Right lobe of liver (tissue), 6 donors: Measurements from ENCODE around the gene CCDC83. TPM values are rescaled to one million over a fixed set of nuclear protein-coding genes. Genes with fewer than 3 reads are reported as not detected.

Experiments
- ATAC-seq, 4 donors: fragments of 200-7000 bp; cut with Tn5 transposase; one replicate each; pipeline ENCODE4 v1.9.1; 2020; ENCODE audit warnings: mild to moderate bottlenecking in 4 of 4, moderate library complexity in 4 of 4
- DNase-seq, 3 donors: peaks; one replicate each; pipeline ENCODE4 v3.0.0-alpha.2; 2020
- H3K27ac ChIP-seq, 3 donors: fragments of 200-600 bp; one replicate each; pipeline ENCODE4 v1.8.0; 2022
- H3K27me3 ChIP-seq, 2 donors: fragments of 200-600 bp; one replicate each; pipeline ENCODE4 v1.8.0; 2022
- H3K36me3 ChIP-seq, 4 donors: fragments of 200-600 bp; sonication (generic) in 1 of 4; one replicate each; pipeline versions ENCODE4 v1.5.1 to v1.8.0; 2017 to 2022; ENCODE audit warnings: control low read depth in 1 of 4
- H3K4me1 ChIP-seq, 4 donors: fragments of 200-600 bp; sonication (generic) in 1 of 4; one replicate each; pipeline versions ENCODE4 v1.5.1 to v1.8.0; 2017 to 2022; ENCODE audit warnings: control low read depth in 1 of 4
- H3K4me3 ChIP-seq, 3 donors: fragments of 200-600 bp; one replicate each; pipeline ENCODE4 v1.8.0; 2022
- H3K9me3 ChIP-seq, 4 donors: fragments of 200-600 bp; sonication (generic) in 1 of 4; one replicate each; pipeline versions ENCODE4 v1.5.1 to v1.8.0; 2017 to 2022; ENCODE audit warnings: control low read depth in 1 of 4
- CTCF ChIP-seq, 4 donors: fragments of 200-600 bp in 3 of 4; fragments of 450-650 bp in 1 of 4; IDR thresholded peaks; one replicate each; pipeline versions ENCODE4 v1.5.1 to v1.8.0; 2016 to 2022; ENCODE audit warnings: antibody characterized with exemption in 4 of 4, mild to moderate bottlenecking in 2 of 4
- POLR2A ChIP-seq: fragments of 450-650 bp; IDR thresholded peaks from one replicate; pipeline ENCODE4 v1.6.1; 2017; ENCODE audit warnings: antibody characterized with exemption, mild to moderate bottlenecking
- WGBS: methylation state at CpG from one replicate; pipeline ENCODE4 v1.1.6; 2018; ENCODE audit warnings: low coverage, low lambda C conversion rate; ENCODE audit not compliant: insufficient coverage; ENCODE audit errors: missing lambda C conversion rate; 5-methylcytosine and 5-hydroxymethylcytosine counted together
- intact Hi-C, 2 donors: fragments of 100-400 bp; cut with DNase I; formaldehyde crosslinking; loops; one replicate each; pipeline versions ENCODE4 v1.11.2 to v1.14.1; 2022
- total RNA-seq, 6 experiments: library from RNA; depleted of rRNA in 2 of 6; stranded (reverse); fragments of >200 nt in 2 of 6; fragmentation: NEBNext Ultra II Directional in 3 of 6; extraction: Animal tissue kit (Norgen Biotek cat#: 25700) in 3 of 6; gene quantifications; one replicate each; pipeline versions ENCODE4 v1.1.0 to v1.2.4, GENCODE V29; 2016 to 2023
- donor health status: DM: no; HTN: yes; CAD: no.
- donor health status: DM: no; HTN: no; CAD: no.
- donor health status: DM: no; HTN: no; CAD: no.
- donor health status: DM: no; HTN: yes; CAD: no.
- donor health status: DM: no; HTN: yes; CAD: no.

CCDC83 gene
- total RNA-seq, 6 experiments from 2014 or later: not detected

DNA sequence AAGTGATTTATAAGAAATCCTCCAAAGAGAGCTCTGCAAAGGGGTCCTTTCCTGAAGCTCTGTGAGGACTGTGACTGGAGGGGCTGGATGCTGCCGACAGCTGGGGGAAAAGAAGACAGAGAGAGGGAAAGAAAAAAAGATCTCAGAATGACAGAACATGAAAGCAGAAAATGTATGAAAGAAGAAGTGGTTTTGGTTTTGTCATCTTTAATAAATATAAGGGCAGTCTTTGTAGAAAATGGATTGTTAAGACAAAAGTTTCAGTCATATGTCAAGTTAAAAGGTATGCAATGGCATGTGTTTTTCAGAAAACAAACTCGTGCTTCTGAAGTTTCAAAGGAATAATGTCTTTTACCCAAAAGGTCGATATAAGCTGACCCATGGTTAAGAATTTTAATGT lies 105.5 kb downstream of the CCDC83 start:
- TF ChIP-seq CTCF (IDR thresholded peaks at IDR 0.05) (no peak), POLR2A (no peak)
- H3K9me3 ChIP-seq: no peaks in the 10 kb centered on the region
- H3K4me3 ChIP-seq: no peak overlapping the region
- H3K36me3 ChIP-seq: peaks cover 3 to 65% (median 21%) of the 10 kb centered on the region in 4 donors
- DNase-seq (no peak), ATAC-seq (no peak)
- H3K27ac ChIP-seq: no peak overlapping the region
- H3K4me1 ChIP-seq: no peaks in the 10 kb centered on the region
- H3K27me3 ChIP-seq: no peaks in the 10 kb centered on the region
- WGBS: 71% methylated on average over 3 of the region's 3 CpGs
- intact Hi-C loops: no loop called here

GRCh38 chr11:85961130-85961529 lies 105.9 kb downstream of the CCDC83 start:
- TF ChIP-seq POLR2A: no peak
- no peak for TF ChIP-seq CTCF (IDR thresholded peaks at IDR 0.05)
- Histone ChIP-seq H3K27ac (no peak overlapping the region), H3K9me3 (no peaks in the 10 kb centered on the region), H3K4me1 (no peaks in the 10 kb centered on the region), H3K36me3 (peaks cover 3 to 63% (median 20%) of the 10 kb centered on the region in 4 donors), H3K27me3 (no peaks in the 10 kb centered on the region), H3K4me3 (no peak overlapping the region)
- intact Hi-C loops: no loop called here
- WGBS: 33% methylated on average over 5 of the region's 6 CpGs
- DNase-seq (no peak), ATAC-seq (no peak)

GRCh38 chr11:85961930-85962363 lies 106.8 kb downstream of the CCDC83 start:
- TF ChIP-seq POLR2A (no peak), CTCF (IDR thresholded peaks at IDR 0.05) (no peak)
- DNase-seq (no peak), ATAC-seq (no peak)
- no peaks in the 10 kb centered on the region for H3K27me3 ChIP-seq
- no peak overlapping the region for H3K4me3 ChIP-seq
- no peaks in the 10 kb centered on the region for H3K9me3 ChIP-seq
- intact Hi-C loops: no loop called here
- 69% methylated on average over 5 of the region's 5 CpGs for WGBS
- no peak overlapping the region for H3K27ac ChIP-seq
- no peaks in the 10 kb centered on the region for H3K4me1 ChIP-seq
- H3K36me3 ChIP-seq: peaks cover 3 to 63% (median 15%) of the 10 kb centered on the region in 4 donors

- H3K9me3 ChIP-seq: no peaks in the 10 kb centered on the region
- no peaks in the 10 kb centered on the region for H3K27me3 ChIP-seq
- intact Hi-C loops: no loop called here
- H3K36me3 ChIP-seq: peaks cover 0 to 51% (median 9%) of the 10 kb centered on the region in 4 donors
- H3K4me1 ChIP-seq: no peaks in the 10 kb centered on the region
- 90% methylated on average over 2 of the region's 2 CpGs for WGBS
- H3K4me3 ChIP-seq: no peak overlapping the region
- H3K27ac ChIP-seq: no peak overlapping the region
- TF ChIP-seq POLR2A (no peak), CTCF (IDR thresholded peaks at IDR 0.05) (no peak)
- DNase-seq (no peak), ATAC-seq (no peak)
Observed at GRCh38 chr11:85965202-85965601, 110.0 kb downstream of the CCDC83 start.

DNA sequence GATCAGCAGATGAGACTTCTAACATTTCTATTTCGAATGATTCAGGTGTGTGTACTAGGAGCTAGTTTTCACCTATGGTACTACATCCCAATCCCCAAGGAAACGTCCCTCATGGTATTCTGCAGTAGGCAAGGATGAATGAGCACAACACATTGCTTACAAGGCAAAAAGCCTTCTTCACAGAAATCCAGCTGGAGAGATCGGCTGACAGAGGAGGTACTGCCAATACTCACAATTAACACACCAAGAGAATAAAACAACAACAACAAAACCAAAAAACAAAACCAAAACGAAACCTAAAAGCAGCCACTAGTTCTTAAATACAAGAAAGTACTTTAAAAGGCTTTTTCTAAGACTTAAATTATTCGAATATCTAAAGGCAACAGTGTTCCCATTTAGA lies 112.3 kb downstream of the CCDC83 start:
- WGBS: 77% methylated on average over 4 of the region's 5 CpGs

More for the DNA sequence above, 112.3 kb downstream of the CCDC83 start:
- ATAC-seq (no peak), DNase-seq (no peak)
- Histone ChIP-seq H3K4me1 (no peaks in the 10 kb centered on the region), H3K4me3 (no peak overlapping the region), H3K36me3 (peaks cover 0 to 51% (median 12%) of the 10 kb centered on the region in 4 donors), H3K27me3 (no peaks in the 10 kb centered on the region), H3K9me3 (no peaks in the 10 kb centered on the region), H3K27ac (no peak overlapping the region)
- intact Hi-C loops: no loop called here
- TF ChIP-seq POLR2A (no peak), CTCF (IDR thresholded peaks at IDR 0.05) (no peak)
